ENCODE results near the gene COL18A1. TPM values are rescaled to one million over a fixed set of nuclear protein-coding genes. Genes with fewer than 3 reads are reported as not detected.

The COL18A1 gene
- total RNA-seq, 4 donors from 2014 or later = 16.4 to 42.2 (median 20.7) TPM

DNA sequence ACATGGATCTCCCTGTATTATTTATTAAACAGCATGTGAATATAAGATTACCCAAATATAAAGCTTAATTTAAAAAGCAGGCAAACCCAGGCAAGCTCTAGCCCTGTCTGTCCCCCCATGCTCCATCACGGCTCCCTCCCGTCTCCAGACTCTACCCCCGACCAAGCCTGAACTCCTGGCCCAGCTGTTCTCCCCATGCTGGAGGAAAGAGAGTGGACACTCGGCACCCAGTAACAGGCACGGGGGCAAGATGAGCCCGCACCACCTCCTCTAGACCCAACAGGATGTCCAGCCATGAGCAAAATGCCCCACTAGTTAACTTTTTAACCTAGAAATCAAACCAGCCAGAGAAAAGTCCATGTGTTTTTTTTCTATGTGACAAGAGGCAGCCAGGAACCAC is 118.0 kb downstream of the COL18A1 start:
- H3K4me1 ChIP-seq = no peaks in the 10 kb centered on the region
- no peak for ATAC-seq
- TF ChIP-seq, protein P1, sequence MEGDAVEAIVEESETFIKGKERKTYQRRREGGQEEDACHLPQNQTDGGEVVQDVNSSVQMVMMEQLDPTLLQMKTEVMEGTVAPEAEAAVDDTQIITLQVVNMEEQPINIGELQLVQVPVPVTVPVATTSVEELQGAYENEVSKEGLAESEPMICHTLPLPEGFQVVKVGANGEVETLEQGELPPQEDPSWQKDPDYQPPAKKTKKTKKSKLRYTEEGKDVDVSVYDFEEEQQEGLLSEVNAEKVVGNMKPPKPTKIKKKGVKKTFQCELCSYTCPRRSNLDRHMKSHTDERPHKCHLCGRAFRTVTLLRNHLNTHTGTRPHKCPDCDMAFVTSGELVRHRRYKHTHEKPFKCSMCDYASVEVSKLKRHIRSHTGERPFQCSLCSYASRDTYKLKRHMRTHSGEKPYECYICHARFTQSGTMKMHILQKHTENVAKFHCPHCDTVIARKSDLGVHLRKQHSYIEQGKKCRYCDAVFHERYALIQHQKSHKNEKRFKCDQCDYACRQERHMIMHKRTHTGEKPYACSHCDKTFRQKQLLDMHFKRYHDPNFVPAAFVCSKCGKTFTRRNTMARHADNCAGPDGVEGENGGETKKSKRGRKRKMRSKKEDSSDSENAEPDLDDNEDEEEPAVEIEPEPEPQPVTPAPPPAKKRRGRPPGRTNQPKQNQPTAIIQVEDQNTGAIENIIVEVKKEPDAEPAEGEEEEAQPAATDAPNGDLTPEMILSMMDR (IDR thresholded peaks at IDR 0.05 in 4 of 5, conservative IDR thresholded peaks at IDR 0.05 in 1 of 5) = no peak
- no peak for TF ChIP-seq POLR2A (IDR thresholded peaks at IDR 0.05)
- H3K36me3 ChIP-seq = peaks cover 0 to 6% of the 10 kb centered on the region in 2 donors
- H3K27me3 ChIP-seq = no peaks in the 10 kb centered on the region
- peaks cover 0 to 28% (median 6%) of the 10 kb centered on the region in 3 donors for H3K9me3 ChIP-seq
- in situ Hi-C loops (cut with MboI; ENCODE audit: low sequenced_read_pairs in 4 of 4) (no loop called here), intact Hi-C loops (cut with DNase I; ENCODE audit: low total_unique reads) (no loop called here)
- no peak overlapping the region for H3K27ac ChIP-seq
- DNase-seq = no peak
- H3K4me3 ChIP-seq = no peak overlapping the region

DNA sequence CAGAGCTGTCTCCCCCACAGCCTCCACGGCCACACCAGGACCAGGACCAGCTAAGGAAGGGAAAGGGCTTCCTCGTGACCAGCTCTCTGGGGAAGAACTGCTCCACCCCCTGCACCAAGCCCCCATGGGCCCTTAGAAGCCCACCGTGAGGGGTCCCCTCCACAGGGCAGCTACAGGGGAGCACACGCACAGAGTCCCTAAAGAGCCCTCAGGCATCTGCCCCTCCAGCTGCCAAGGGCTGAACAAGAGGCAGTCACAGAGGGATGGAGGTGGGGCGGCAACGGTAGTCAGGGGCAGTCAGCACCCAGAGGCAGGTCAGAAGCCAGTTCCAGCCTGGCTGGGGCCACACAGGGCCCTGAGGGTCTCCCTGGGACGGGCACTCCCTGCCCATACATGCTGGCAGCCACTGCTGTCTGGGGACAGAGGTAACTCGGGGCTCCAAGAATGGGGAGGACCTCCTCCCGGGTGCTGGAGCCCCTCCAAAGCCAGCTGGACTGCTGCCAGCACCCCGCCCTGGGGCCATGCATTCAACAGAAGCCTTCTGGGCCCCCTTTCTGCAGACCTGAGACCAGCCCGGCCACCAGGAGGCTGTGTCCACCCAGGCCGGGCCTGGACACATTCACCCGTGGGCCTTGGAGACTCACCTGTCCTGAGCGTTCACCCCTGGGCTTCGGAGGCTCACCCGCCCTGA is 118.6 kb downstream of the COL18A1 start:
- DNase-seq (no peak), ATAC-seq (no peak)
- intact Hi-C loops (cut with DNase I; ENCODE audit: low total_unique reads) (no loop called here), in situ Hi-C loops (cut with MboI; ENCODE audit: low sequenced_read_pairs in 4 of 4) (no loop called here)
- Histone ChIP-seq H3K9me3 (peaks cover 0 to 27% (median 6%) of the 10 kb centered on the region in 3 donors), H3K4me3 (no peak overlapping the region), H3K4me1 (no peaks in the 10 kb centered on the region), H3K36me3 (peaks cover 0 to 6% of the 10 kb centered on the region in 2 donors), H3K27ac (no peak overlapping the region), H3K27me3 (no peaks in the 10 kb centered on the region)
- TF ChIP-seq POLR2A (IDR thresholded peaks at IDR 0.05) = no peak
- TF ChIP-seq, protein P1 (IDR thresholded peaks at IDR 0.05 in 4 of 5, conservative IDR thresholded peaks at IDR 0.05 in 1 of 5) = no peak

DNA sequence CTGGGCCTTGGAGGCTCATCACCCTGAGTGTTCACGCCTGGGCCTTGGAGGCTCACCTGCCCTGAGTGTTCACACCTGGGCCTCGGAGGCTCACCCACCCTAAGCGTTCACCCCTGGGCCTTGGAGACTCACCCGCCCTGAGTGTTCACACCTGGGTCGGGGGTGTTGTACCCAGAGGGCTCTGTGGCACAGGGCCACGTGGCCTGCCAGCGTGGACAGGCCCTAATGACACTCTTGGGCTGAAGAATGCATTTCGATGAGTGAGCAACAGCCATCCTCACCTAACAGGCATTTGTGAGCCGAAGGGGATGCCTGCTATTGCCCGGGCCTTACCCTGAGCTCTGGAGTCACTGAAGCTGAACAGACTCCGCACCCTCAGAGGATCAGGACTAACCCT is 119.8 kb downstream of the COL18A1 start:
- Histone ChIP-seq H3K27ac (no peak overlapping the region), H3K27me3 (no peaks in the 10 kb centered on the region), H3K9me3 (peaks cover 0 to 17% (median 0%) of the 10 kb centered on the region in 3 donors), H3K36me3 (peaks cover 0 to 6% of the 10 kb centered on the region in 2 donors), H3K4me1 (no peaks in the 10 kb centered on the region), H3K4me3 (no peak overlapping the region)
- intact Hi-C loops (cut with DNase I; ENCODE audit: low total_unique reads) (no loop called here), in situ Hi-C loops (cut with MboI; ENCODE audit: low sequenced_read_pairs in 4 of 4) (no loop called here)
- ATAC-seq (no peak), DNase-seq (no peak)
- TF ChIP-seq, protein P1 (IDR thresholded peaks at IDR 0.05 in 4 of 5, conservative IDR thresholded peaks at IDR 0.05 in 1 of 5) = no peak
- TF ChIP-seq POLR2A (IDR thresholded peaks at IDR 0.05) = no peak

DNA sequence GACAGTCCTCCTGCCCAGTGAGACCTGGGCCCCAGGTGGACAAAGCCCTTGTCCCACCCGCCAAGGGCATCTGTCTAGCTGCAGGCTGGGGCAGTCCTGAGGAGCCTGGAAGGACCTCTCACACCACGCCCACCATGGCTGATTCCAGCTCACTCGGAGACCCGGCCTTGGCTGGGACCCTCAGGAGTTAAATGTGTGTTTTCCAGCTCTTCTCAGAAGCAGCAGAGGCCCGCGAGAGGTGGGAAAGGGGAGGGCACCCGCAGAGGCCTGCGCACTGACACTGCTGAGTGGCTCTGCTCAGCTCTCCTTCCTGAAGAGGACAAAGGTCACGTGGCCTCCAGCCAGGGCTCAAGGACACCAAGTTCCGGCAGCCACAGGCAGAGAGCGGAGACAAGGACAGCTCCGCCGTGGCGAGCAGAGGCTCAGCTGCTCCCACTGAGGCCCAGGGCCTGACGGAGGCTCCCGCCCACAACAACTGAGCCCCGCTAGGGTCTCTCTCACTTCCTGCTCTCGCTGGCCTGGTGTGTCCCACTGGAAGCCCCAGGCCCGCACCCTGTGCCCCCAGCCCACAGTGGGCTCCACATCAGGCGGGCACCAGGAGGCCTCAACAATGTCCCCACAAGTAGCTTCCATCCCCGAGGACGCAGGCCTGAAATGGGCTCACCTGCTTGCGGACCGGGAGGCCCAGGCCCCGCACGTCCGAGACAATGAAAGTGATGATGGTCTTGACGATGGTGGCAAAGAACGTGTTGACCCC is 120.4 kb downstream of the COL18A1 start:
- ATAC-seq = no peak
- no peak for DNase-seq
- intact Hi-C loops (cut with DNase I; ENCODE audit: low total_unique reads) = no loop called here
- no peak overlapping the region for H3K27ac ChIP-seq
- H3K27me3 ChIP-seq = no peaks in the 10 kb centered on the region
- in situ Hi-C loops (cut with MboI; ENCODE audit: low sequenced_read_pairs in 4 of 4) = no loop called here
- no peak overlapping the region for H3K4me3 ChIP-seq
- peaks cover 0 to 6% of the 10 kb centered on the region in 2 donors for H3K36me3 ChIP-seq
- TF ChIP-seq POLR2A (IDR thresholded peaks at IDR 0.05) = no peak
- TF ChIP-seq, protein P1 (IDR thresholded peaks at IDR 0.05 in 4 of 5, conservative IDR thresholded peaks at IDR 0.05 in 1 of 5) = no peak
- H3K9me3 ChIP-seq = peaks cover 0 to 11% (median 0%) of the 10 kb centered on the region in 3 donors
- no peaks in the 10 kb centered on the region for H3K4me1 ChIP-seq
